GM08714 (cell line): Measurements from ENCODE around the gene CLDN1.

Experiments used
- H3K4me3 ChIP-seq: fragments of 200-500 bp; sonication (Bioruptor generic); 2 replicates; pipeline ENCODE4 v1.5.1; 2014; ENCODE audit warnings: mild to moderate bottlenecking, low read length, inconsistent platforms
- ZNF274 ChIP-seq: IDR thresholded peaks from 2 replicates; pipeline ENCODE4 v1.6.1; 2012; ENCODE audit warnings: mild to moderate bottlenecking, low read depth, low read length

CLDN1 gene

GRCh38 chr3:190258634-190259033, 63.6 kb downstream of the CLDN1 start:
- no peak overlapping the region for H3K4me3 ChIP-seq
- no peak for TF ChIP-seq ZNF274
